GM23338 (cell line): ENCODE results near the gene HHAT. TPM values are rescaled to one million over a fixed set of nuclear protein-coding genes. Genes with fewer than 3 reads are reported as not detected.

ENCODE experiments used
- ATAC-seq: fragments of 200-7000 bp; cut with Tn5 transposase; 3 replicates; pipeline ENCODE4 v1.9.1; 2020
- DNase-seq: peaks from one replicate; pipeline ENCODE4 v3.0.0-alpha.2; 2015; ENCODE audit warnings: low spot score
- H2AFZ ChIP-seq: fragments of 200-600 bp; sonication (generic); 2 replicates; pipeline ENCODE4 v1.8.0; 2016; ENCODE audit warnings: antibody characterized with exemption, mild to moderate bottlenecking, moderate library complexity
- H3F3A ChIP-seq: fragments of 200-600 bp; sonication (generic); replicated peaks from 2 replicates; pipeline ENCODE4 v1.8.0; 2017; ENCODE audit warnings: antibody characterized with exemption, mixed run types, low read depth
- H3K27ac ChIP-seq: fragments of 200-600 bp; sonication (generic); 2 replicates; pipeline ENCODE4 v1.6.1; 2016; ENCODE audit warnings: low read depth
- H3K27me3 ChIP-seq: fragments of 200-600 bp; sonication (generic); 2 replicates; pipeline ENCODE4 v1.8.0; 2016; ENCODE audit warnings: mild to moderate bottlenecking, mixed run types, moderate library complexity; ENCODE audit not compliant: insufficient read depth
- H3K36me3 ChIP-seq: fragments of 200-600 bp; sonication (generic); 2 replicates; pipeline ENCODE4 v1.8.0; 2016; ENCODE audit warnings: mild to moderate bottlenecking; ENCODE audit not compliant: insufficient read depth
- H3K4me1 ChIP-seq: fragments of 200-600 bp; sonication (generic); 2 replicates; pipeline ENCODE4 v1.8.0; 2016; ENCODE audit warnings: mild to moderate bottlenecking, moderate library complexity; ENCODE audit not compliant: insufficient read depth
- H3K4me2 ChIP-seq: fragments of 200-600 bp; sonication (generic); 2 replicates; pipeline ENCODE4 v1.7.1; 2017; ENCODE audit warnings: mixed run types
- H3K4me3 ChIP-seq: fragments of 200-600 bp; sonication (generic); 2 replicates; pipeline ENCODE4 v1.6.1; 2016; ENCODE audit warnings: mixed run types
- H3K79me2 ChIP-seq: fragments of 200-600 bp; sonication (generic); replicated peaks from 2 replicates; pipeline ENCODE4 v1.8.0; 2017; ENCODE audit warnings: mild to moderate bottlenecking; ENCODE audit not compliant: insufficient read depth
- H3K9me2 ChIP-seq: fragments of 200-600 bp; sonication (generic); 2 replicates; pipeline ENCODE4 v1.8.0; 2017; ENCODE audit not compliant: insufficient read depth
- H4K20me1 ChIP-seq: fragments of 200-600 bp; sonication (generic); replicated peaks from 2 replicates; pipeline ENCODE4 v1.8.0; 2017; ENCODE audit warnings: mild to moderate bottlenecking; ENCODE audit not compliant: insufficient read depth
- H3K27ac Mint-ChIP-seq: 2 replicates; pipeline ENCODE4 v1.8.0; 2020; ENCODE audit warnings: inconsistent platforms, mild to moderate bottlenecking, moderate library complexity, mixed read lengths
- H3K27me3 Mint-ChIP-seq: 3 replicates; pipeline ENCODE4 v1.8.0; 2022; ENCODE audit warnings: low read depth, mild to moderate bottlenecking, moderate library complexity, mixed read lengths, inconsistent platforms; ENCODE audit not compliant: insufficient read depth, poor library complexity
- H3K36me3 Mint-ChIP-seq: 3 replicates; pipeline ENCODE4 v1.8.0; 2021; ENCODE audit warnings: low read depth, mild to moderate bottlenecking, inconsistent platforms, moderate library complexity, mixed read lengths
- H3K4me1 Mint-ChIP-seq: 3 replicates; pipeline ENCODE4 v1.8.0; 2020; ENCODE audit warnings: mild to moderate bottlenecking, inconsistent platforms, mixed read lengths
- H3K4me3 Mint-ChIP-seq: 3 replicates; pipeline ENCODE4 v1.8.0; 2021; ENCODE audit warnings: moderate library complexity, mild to moderate bottlenecking, inconsistent platforms, mixed read lengths
- H3K9me3 Mint-ChIP-seq: 3 replicates; pipeline ENCODE4 v1.8.0; 2020; ENCODE audit warnings: moderate library complexity, mild to moderate bottlenecking, inconsistent platforms, mixed read lengths
- CREB1 ChIP-seq: fragments of 250-450 bp; sonication (Bioruptor Pico); IDR thresholded peaks from 2 replicates; pipeline ENCODE4 v1.5.0; 2020; ENCODE audit warnings: low read depth, mild to moderate bottlenecking, moderate library complexity
- EZH2 ChIP-seq: fragments of 200-600 bp; sonication (generic); IDR thresholded peaks from one replicate; pipeline ENCODE4 v1.8.0; 2017; ENCODE audit warnings: antibody characterized with exemption, mild to moderate bottlenecking, low read depth; ENCODE audit not compliant: unreplicated experiment
- EZH2phosphoT487 ChIP-seq: fragments of 200-600 bp; sonication (generic); IDR thresholded peaks from one replicate; pipeline ENCODE4 v1.8.1; 2018; ENCODE audit warnings: antibody characterized with exemption; ENCODE audit not compliant: unreplicated experiment
- JUNB ChIP-seq: IDR thresholded peaks from one replicate; pipeline ENCODE4 v1.6.1; 2016; ENCODE audit warnings: antibody characterized with exemption; ENCODE audit not compliant: unreplicated experiment
- NANOG ChIP-seq: IDR thresholded peaks from 2 replicates; pipeline ENCODE4 v1.6.1; 2016; ENCODE audit warnings: antibody characterized with exemption, borderline replicate concordance
- POLR2AphosphoS5 ChIP-seq: IDR thresholded peaks from 2 replicates; pipeline ENCODE4 v1.6.1; 2016; ENCODE audit warnings: antibody characterized with exemption, low read depth
- STAT1 ChIP-seq: IDR thresholded peaks from one replicate; pipeline ENCODE4 v1.6.1; 2016; ENCODE audit warnings: antibody characterized with exemption; ENCODE audit not compliant: unreplicated experiment
- ZNF114 ChIP-seq: fragments of 250-450 bp; sonication (Bioruptor Pico); IDR thresholded peaks from 2 replicates; pipeline ENCODE4 v1.5.0; 2020; ENCODE audit warnings: mild to moderate bottlenecking, moderate library complexity
- ZNF331 ChIP-seq: fragments of 250-450 bp; sonication (Bioruptor Pico); IDR thresholded peaks from 2 replicates; pipeline ENCODE4 v1.5.0; 2020; ENCODE audit warnings: low read depth, mild to moderate bottlenecking, moderate library complexity
- polyA plus RNA-seq: library from polyadenylated mRNA; unstranded; fragments of >200 nt; fragmentation: Nextera tagmentation; extraction: Ambion mirVana; gene quantifications from 2 replicates; pipeline ENCODE4 v1.2.1, GENCODE V29; 2016
- total RNA-seq: library from RNA; depleted of rRNA; stranded (reverse); fragments of >200 nt; shearing (Covaris generic); gene quantifications from 2 replicates; pipeline ENCODE4 v1.2.3, GENCODE V29; 2014
- TF ChIP-seq, protein P1 (sequence below): IDR thresholded peaks from one replicate; pipeline ENCODE4 v1.6.1; 2018; ENCODE audit warnings: antibody characterized with exemption; ENCODE audit not compliant: unreplicated experiment
- TF ChIP-seq, protein P2 (sequence below): fragments of 250-450 bp; sonication (Bioruptor Pico); IDR thresholded peaks from 2 replicates; pipeline ENCODE4 v1.5.0; 2020; ENCODE audit warnings: mild to moderate bottlenecking, moderate library complexity
- TF ChIP-seq, protein P3 (sequence below), 2 experiments: fragments of 200-600 bp in 1 of 2; sonication (generic) in 1 of 2; conservative IDR thresholded peaks; 2 replicates each; pipeline versions ENCODE4 v1.5.1 to v1.6.1; 2016 to 2017; ENCODE audit warnings: antibody characterized with exemption in 2 of 2, low read depth in 2 of 2, mild to moderate bottlenecking in 2 of 2, moderate library complexity in 1 of 2
- TF ChIP-seq, protein P4 (sequence below): IDR thresholded peaks from 2 replicates; pipeline ENCODE4 v1.6.1; 2016; ENCODE audit warnings: antibody characterized with exemption

The HHAT gene
- total and polyA plus RNA-seq, 2 experiments from 2014 or later = 0.11 to 0.66 TPM

DNA sequence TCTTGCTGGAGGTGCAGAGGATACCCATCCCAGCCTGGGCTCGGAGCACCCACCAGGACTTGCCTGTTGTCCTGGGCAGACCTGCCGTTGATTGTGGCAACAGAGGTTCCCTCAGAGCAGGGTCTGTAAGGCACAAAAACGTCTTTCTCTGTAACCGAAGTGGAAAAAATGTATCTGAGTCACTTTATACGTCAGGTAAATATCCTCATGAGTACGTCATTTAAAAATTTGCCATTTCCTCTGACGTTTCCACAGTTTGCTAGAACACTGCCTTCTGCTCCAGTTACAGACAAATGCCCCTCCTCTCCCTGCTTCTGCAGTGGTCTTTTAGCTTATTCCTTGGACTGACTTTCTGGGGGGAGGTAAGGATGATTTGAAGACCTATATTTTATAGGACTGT, 326.8 kb downstream of the HHAT start:
- ATAC-seq = no peak
- Histone ChIP-seq H3K27me3 (no peaks in the 10 kb centered on the region), H3K27ac (no peak overlapping the region), H4K20me1 (no peaks in the 10 kb centered on the region), H3K4me2 (no peak overlapping the region), H3K36me3 (no peaks in the 10 kb centered on the region), H3K4me1 (no peaks in the 10 kb centered on the region), H3K79me2 (no peaks in the 10 kb centered on the region), H3K9me2 (no peaks in the 10 kb centered on the region), H3K4me3 (no peak overlapping the region), H3F3A (no peaks in the 10 kb centered on the region), H2AFZ (no peak overlapping the region)
- Mint-ChIP-seq H3K27me3 (peaks cover 3% of the 10 kb centered on the region), H3K4me1 (peaks cover 8% of the 10 kb centered on the region; the same call in 2 of the 3 replicates), H3K9me3 (peaks cover 4% of the 10 kb centered on the region), H3K4me3 (no peak overlapping the region), H3K36me3 (no peaks in the 10 kb centered on the region), H3K27ac (no peak overlapping the region)
- TF ChIP-seq, protein P1, sequence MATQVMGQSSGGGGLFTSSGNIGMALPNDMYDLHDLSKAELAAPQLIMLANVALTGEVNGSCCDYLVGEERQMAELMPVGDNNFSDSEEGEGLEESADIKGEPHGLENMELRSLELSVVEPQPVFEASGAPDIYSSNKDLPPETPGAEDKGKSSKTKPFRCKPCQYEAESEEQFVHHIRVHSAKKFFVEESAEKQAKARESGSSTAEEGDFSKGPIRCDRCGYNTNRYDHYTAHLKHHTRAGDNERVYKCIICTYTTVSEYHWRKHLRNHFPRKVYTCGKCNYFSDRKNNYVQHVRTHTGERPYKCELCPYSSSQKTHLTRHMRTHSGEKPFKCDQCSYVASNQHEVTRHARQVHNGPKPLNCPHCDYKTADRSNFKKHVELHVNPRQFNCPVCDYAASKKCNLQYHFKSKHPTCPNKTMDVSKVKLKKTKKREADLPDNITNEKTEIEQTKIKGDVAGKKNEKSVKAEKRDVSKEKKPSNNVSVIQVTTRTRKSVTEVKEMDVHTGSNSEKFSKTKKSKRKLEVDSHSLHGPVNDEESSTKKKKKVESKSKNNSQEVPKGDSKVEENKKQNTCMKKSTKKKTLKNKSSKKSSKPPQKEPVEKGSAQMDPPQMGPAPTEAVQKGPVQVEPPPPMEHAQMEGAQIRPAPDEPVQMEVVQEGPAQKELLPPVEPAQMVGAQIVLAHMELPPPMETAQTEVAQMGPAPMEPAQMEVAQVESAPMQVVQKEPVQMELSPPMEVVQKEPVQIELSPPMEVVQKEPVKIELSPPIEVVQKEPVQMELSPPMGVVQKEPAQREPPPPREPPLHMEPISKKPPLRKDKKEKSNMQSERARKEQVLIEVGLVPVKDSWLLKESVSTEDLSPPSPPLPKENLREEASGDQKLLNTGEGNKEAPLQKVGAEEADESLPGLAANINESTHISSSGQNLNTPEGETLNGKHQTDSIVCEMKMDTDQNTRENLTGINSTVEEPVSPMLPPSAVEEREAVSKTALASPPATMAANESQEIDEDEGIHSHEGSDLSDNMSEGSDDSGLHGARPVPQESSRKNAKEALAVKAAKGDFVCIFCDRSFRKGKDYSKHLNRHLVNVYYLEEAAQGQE = no peak
- TF ChIP-seq, protein P2, sequence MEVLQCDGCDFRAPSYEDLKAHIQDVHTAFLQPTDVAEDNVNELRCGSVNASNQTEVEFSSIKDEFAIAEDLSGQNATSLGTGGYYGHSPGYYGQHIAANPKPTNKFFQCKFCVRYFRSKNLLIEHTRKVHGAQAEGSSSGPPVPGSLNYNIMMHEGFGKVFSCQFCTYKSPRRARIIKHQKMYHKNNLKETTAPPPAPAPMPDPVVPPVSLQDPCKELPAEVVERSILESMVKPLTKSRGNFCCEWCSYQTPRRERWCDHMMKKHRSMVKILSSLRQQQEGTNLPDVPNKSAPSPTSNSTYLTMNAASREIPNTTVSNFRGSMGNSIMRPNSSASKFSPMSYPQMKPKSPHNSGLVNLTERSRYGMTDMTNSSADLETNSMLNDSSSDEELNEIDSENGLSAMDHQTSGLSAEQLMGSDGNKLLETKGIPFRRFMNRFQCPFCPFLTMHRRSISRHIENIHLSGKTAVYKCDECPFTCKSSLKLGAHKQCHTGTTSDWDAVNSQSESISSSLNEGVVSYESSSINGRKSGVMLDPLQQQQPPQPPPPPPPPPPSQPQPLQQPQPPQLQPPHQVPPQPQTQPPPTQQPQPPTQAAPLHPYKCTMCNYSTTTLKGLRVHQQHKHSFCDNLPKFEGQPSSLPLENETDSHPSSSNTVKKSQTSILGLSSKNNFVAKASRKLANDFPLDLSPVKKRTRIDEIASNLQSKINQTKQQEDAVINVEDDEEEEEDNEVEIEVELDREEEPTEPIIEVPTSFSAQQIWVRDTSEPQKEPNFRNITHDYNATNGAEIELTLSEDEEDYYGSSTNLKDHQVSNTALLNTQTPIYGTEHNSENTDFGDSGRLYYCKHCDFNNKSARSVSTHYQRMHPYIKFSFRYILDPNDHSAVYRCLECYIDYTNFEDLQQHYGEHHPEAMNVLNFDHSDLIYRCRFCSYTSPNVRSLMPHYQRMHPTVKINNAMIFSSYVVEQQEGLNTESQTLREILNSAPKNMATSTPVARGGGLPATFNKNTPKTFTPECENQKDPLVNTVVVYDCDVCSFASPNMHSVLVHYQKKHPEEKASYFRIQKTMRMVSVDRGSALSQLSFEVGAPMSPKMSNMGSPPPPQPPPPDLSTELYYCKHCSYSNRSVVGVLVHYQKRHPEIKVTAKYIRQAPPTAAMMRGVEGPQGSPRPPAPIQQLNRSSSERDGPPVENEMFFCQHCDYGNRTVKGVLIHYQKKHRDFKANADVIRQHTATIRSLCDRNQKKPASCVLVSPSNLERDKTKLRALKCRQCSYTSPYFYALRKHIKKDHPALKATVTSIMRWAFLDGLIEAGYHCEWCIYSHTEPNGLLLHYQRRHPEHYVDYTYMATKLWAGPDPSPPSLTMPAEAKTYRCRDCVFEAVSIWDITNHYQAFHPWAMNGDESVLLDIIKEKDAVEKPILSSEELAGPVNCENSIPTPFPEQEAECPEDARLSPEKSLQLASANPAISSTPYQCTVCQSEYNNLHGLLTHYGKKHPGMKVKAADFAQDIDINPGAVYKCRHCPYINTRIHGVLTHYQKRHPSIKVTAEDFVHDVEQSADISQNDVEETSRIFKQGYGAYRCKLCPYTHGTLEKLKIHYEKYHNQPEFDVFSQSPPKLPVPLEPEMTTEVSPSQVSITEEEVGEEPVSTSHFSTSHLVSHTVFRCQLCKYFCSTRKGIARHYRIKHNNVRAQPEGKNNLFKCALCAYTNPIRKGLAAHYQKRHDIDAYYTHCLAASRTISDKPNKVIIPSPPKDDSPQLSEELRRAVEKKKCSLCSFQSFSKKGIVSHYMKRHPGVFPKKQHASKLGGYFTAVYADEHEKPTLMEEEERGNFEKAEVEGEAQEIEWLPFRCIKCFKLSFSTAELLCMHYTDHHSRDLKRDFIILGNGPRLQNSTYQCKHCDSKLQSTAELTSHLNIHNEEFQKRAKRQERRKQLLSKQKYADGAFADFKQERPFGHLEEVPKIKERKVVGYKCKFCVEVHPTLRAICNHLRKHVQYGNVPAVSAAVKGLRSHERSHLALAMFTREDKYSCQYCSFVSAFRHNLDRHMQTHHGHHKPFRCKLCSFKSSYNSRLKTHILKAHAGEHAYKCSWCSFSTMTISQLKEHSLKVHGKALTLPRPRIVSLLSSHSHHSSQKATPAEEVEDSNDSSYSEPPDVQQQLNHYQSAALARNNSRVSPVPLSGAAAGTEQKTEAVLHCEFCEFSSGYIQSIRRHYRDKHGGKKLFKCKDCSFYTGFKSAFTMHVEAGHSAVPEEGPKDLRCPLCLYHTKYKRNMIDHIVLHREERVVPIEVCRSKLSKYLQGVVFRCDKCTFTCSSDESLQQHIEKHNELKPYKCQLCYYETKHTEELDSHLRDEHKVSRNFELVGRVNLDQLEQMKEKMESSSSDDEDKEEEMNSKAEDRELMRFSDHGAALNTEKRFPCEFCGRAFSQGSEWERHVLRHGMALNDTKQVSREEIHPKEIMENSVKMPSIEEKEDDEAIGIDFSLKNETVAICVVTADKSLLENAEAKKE (CRISPR knock-in tag) = no peak
- TF ChIP-seq JUNB (no peak), CREB1 (CRISPR knock-in tag) (no peak), ZNF331 (CRISPR knock-in tag) (no peak), ZNF114 (CRISPR knock-in tag) (no peak), EZH2phosphoT487 (no peak), STAT1 (no peak), NANOG (no peak), EZH2 (no peak), POLR2AphosphoS5 (no peak)
- TF ChIP-seq, protein P3, sequence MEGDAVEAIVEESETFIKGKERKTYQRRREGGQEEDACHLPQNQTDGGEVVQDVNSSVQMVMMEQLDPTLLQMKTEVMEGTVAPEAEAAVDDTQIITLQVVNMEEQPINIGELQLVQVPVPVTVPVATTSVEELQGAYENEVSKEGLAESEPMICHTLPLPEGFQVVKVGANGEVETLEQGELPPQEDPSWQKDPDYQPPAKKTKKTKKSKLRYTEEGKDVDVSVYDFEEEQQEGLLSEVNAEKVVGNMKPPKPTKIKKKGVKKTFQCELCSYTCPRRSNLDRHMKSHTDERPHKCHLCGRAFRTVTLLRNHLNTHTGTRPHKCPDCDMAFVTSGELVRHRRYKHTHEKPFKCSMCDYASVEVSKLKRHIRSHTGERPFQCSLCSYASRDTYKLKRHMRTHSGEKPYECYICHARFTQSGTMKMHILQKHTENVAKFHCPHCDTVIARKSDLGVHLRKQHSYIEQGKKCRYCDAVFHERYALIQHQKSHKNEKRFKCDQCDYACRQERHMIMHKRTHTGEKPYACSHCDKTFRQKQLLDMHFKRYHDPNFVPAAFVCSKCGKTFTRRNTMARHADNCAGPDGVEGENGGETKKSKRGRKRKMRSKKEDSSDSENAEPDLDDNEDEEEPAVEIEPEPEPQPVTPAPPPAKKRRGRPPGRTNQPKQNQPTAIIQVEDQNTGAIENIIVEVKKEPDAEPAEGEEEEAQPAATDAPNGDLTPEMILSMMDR (conservative IDR thresholded peaks at IDR 0.05; ENCODE audit: low read depth in 2 of 2) = no peak
- TF ChIP-seq, protein P4, sequence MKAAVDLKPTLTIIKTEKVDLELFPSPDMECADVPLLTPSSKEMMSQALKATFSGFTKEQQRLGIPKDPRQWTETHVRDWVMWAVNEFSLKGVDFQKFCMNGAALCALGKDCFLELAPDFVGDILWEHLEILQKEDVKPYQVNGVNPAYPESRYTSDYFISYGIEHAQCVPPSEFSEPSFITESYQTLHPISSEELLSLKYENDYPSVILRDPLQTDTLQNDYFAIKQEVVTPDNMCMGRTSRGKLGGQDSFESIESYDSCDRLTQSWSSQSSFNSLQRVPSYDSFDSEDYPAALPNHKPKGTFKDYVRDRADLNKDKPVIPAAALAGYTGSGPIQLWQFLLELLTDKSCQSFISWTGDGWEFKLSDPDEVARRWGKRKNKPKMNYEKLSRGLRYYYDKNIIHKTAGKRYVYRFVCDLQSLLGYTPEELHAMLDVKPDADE = no peak
- no peak for DNase-seq
